ENCODE data around the gene PRR5L.

Gene PRR5L

GRCh38 chr11:36405585-36406367, 109.7 kb downstream of the PRR5L start:
- Histone ChIP-seq H3K4me3 (ENCODE audit: low read length) (no peak overlapping the region), H3K9ac (ENCODE audit: low read length) (no peak overlapping the region), H3K27me3 (ENCODE audit: control insufficient read depth, insufficient read depth, low read length) (no peaks in the 10 kb centered on the region), H3K36me3 (ENCODE audit: control insufficient read depth, insufficient read depth, low read length) (no peaks in the 10 kb centered on the region), H3K9me3 (ENCODE audit: control insufficient read depth, low read length) (no peaks in the 10 kb centered on the region), H3K4me1 (ENCODE audit: control insufficient read depth, insufficient read depth, low read length) (no peaks in the 10 kb centered on the region)

- Histone ChIP-seq H3K9me3 (ENCODE audit: control insufficient read depth, low read length) (no peaks in the 10 kb centered on the region), H3K4me1 (ENCODE audit: control insufficient read depth, insufficient read depth, low read length) (no peaks in the 10 kb centered on the region)
These were observed 111.3 kb downstream of the PRR5L start for GRCh38 chr11:36407356-36407755.

GRCh38 chr11:36408498-36409136, 112.5 kb downstream of the PRR5L start:
- H3K36me3 ChIP-seq (ENCODE audit: control insufficient read depth, insufficient read depth, low read length), result no peaks in the 10 kb centered on the region
- H3K9me3 ChIP-seq (ENCODE audit: control insufficient read depth, low read length), result no peaks in the 10 kb centered on the region
- H3K9ac ChIP-seq (ENCODE audit: low read length), result no peak overlapping the region
- no peaks in the 10 kb centered on the region for H3K4me1 ChIP-seq (ENCODE audit: control insufficient read depth, insufficient read depth, low read length)
- no peak overlapping the region for H3K4me3 ChIP-seq (ENCODE audit: low read length)
- H3K27me3 ChIP-seq (ENCODE audit: control insufficient read depth, insufficient read depth, low read length), result no peaks in the 10 kb centered on the region

More at GRCh38 chr11:36407356-36407755, 111.3 kb downstream of the PRR5L start:
- Histone ChIP-seq H3K27me3 (ENCODE audit: control insufficient read depth, insufficient read depth, low read length) (no peaks in the 10 kb centered on the region), H3K4me3 (ENCODE audit: low read length) (no peak overlapping the region), H3K36me3 (ENCODE audit: control insufficient read depth, insufficient read depth, low read length) (no peaks in the 10 kb centered on the region), H3K9ac (ENCODE audit: low read length) (no peak overlapping the region)

- no peak overlapping the region for H3K9ac ChIP-seq (ENCODE audit: low read length)
These were observed 113.2 kb downstream of the PRR5L start for GRCh38 chr11:36409152-36409816.

GRCh38 chr11:36411202-36411640, 115.1 kb downstream of the PRR5L start:
- H3K4me1 ChIP-seq (ENCODE audit: control insufficient read depth, insufficient read depth, low read length), result no peaks in the 10 kb centered on the region
- H3K9ac ChIP-seq (ENCODE audit: low read length), result no peak overlapping the region
- no peak overlapping the region for H3K4me3 ChIP-seq (ENCODE audit: low read length)
- H3K36me3 ChIP-seq (ENCODE audit: control insufficient read depth, insufficient read depth, low read length), result no peaks in the 10 kb centered on the region
- H3K9me3 ChIP-seq (ENCODE audit: control insufficient read depth, low read length), result no peaks in the 10 kb centered on the region
- no peaks in the 10 kb centered on the region for H3K27me3 ChIP-seq (ENCODE audit: control insufficient read depth, insufficient read depth, low read length)

More at GRCh38 chr11:36409152-36409816, 113.2 kb downstream of the PRR5L start:
- Histone ChIP-seq H3K4me1 (ENCODE audit: control insufficient read depth, insufficient read depth, low read length) (no peaks in the 10 kb centered on the region), H3K36me3 (ENCODE audit: control insufficient read depth, insufficient read depth, low read length) (no peaks in the 10 kb centered on the region), H3K9me3 (ENCODE audit: control insufficient read depth, low read length) (no peaks in the 10 kb centered on the region), H3K4me3 (ENCODE audit: low read length) (no peak overlapping the region), H3K27me3 (ENCODE audit: control insufficient read depth, insufficient read depth, low read length) (no peaks in the 10 kb centered on the region)

- H3K9me3 ChIP-seq (ENCODE audit: control insufficient read depth, low read length), result no peaks in the 10 kb centered on the region
- H3K4me3 ChIP-seq (ENCODE audit: low read length), result no peak overlapping the region
- no peaks in the 10 kb centered on the region for H3K4me1 ChIP-seq (ENCODE audit: control insufficient read depth, insufficient read depth, low read length)
- no peaks in the 10 kb centered on the region for H3K27me3 ChIP-seq (ENCODE audit: control insufficient read depth, insufficient read depth, low read length)
- H3K9ac ChIP-seq (ENCODE audit: low read length), result no peak overlapping the region
- no peaks in the 10 kb centered on the region for H3K36me3 ChIP-seq (ENCODE audit: control insufficient read depth, insufficient read depth, low read length)
These were observed 116.8 kb downstream of the PRR5L start for GRCh38 chr11:36412781-36413383.

GRCh38 chr11:36417154-36417553, 121.1 kb downstream of the PRR5L start:
- Histone ChIP-seq H3K9me3 (ENCODE audit: control insufficient read depth, low read length) (no peaks in the 10 kb centered on the region), H3K9ac (ENCODE audit: low read length) (no peak overlapping the region), H3K4me3 (ENCODE audit: low read length) (no peak overlapping the region), H3K4me1 (ENCODE audit: control insufficient read depth, insufficient read depth, low read length) (no peaks in the 10 kb centered on the region), H3K36me3 (ENCODE audit: control insufficient read depth, insufficient read depth, low read length) (no peaks in the 10 kb centered on the region), H3K27me3 (ENCODE audit: control insufficient read depth, insufficient read depth, low read length) (no peaks in the 10 kb centered on the region)

GRCh38 chr11:36419791-36420424, 123.8 kb downstream of the PRR5L start:
- H3K27me3 ChIP-seq (ENCODE audit: control insufficient read depth, insufficient read depth, low read length), result no peaks in the 10 kb centered on the region
- H3K4me3 ChIP-seq (ENCODE audit: low read length), result no peak overlapping the region
- H3K4me1 ChIP-seq (ENCODE audit: control insufficient read depth, insufficient read depth, low read length), result no peaks in the 10 kb centered on the region
- no peaks in the 10 kb centered on the region for H3K9me3 ChIP-seq (ENCODE audit: control insufficient read depth, low read length)
- no peak overlapping the region for H3K9ac ChIP-seq (ENCODE audit: low read length)
- no peaks in the 10 kb centered on the region for H3K36me3 ChIP-seq (ENCODE audit: control insufficient read depth, insufficient read depth, low read length)

- no peak overlapping the region for H3K9ac ChIP-seq (ENCODE audit: low read length)
- H3K36me3 ChIP-seq (ENCODE audit: control insufficient read depth, insufficient read depth, low read length), result no peaks in the 10 kb centered on the region
- H3K27me3 ChIP-seq (ENCODE audit: control insufficient read depth, insufficient read depth, low read length), result no peaks in the 10 kb centered on the region
- H3K9me3 ChIP-seq (ENCODE audit: control insufficient read depth, low read length), result no peaks in the 10 kb centered on the region
- no peak overlapping the region for H3K4me3 ChIP-seq (ENCODE audit: low read length)
- no peaks in the 10 kb centered on the region for H3K4me1 ChIP-seq (ENCODE audit: control insufficient read depth, insufficient read depth, low read length)
These were observed 125.6 kb downstream of the PRR5L start for GRCh38 chr11:36421546-36422155.

- no peaks in the 10 kb centered on the region for H3K36me3 ChIP-seq (ENCODE audit: control insufficient read depth, insufficient read depth, low read length)
- no peak overlapping the region for H3K9ac ChIP-seq (ENCODE audit: low read length)
- no peaks in the 10 kb centered on the region for H3K9me3 ChIP-seq (ENCODE audit: control insufficient read depth, low read length)
- no peak overlapping the region for H3K4me3 ChIP-seq (ENCODE audit: low read length)
- no peaks in the 10 kb centered on the region for H3K27me3 ChIP-seq (ENCODE audit: control insufficient read depth, insufficient read depth, low read length)
- H3K4me1 ChIP-seq (ENCODE audit: control insufficient read depth, insufficient read depth, low read length), result no peaks in the 10 kb centered on the region
These were observed 129.5 kb downstream of the PRR5L start for GRCh38 chr11:36425561-36426081.

- no peak overlapping the region for H3K4me3 ChIP-seq (ENCODE audit: low read length)
- no peaks in the 10 kb centered on the region for H3K9me3 ChIP-seq (ENCODE audit: control insufficient read depth, low read length)
- H3K36me3 ChIP-seq (ENCODE audit: control insufficient read depth, insufficient read depth, low read length), result no peaks in the 10 kb centered on the region
- H3K4me1 ChIP-seq (ENCODE audit: control insufficient read depth, insufficient read depth, low read length), result no peaks in the 10 kb centered on the region
- no peaks in the 10 kb centered on the region for H3K27me3 ChIP-seq (ENCODE audit: control insufficient read depth, insufficient read depth, low read length)
- H3K9ac ChIP-seq (ENCODE audit: low read length), result no peak overlapping the region
These were observed 130.2 kb downstream of the PRR5L start for GRCh38 chr11:36426226-36426848.

All from mucosa of stomach (tissue), 1 donor.